Ramos (cell line): ENCODE results near the gene RBM20.

Source experiments
- in situ Hi-C: fragments of 300-500 bp; cut with MboI; formaldehyde crosslinking; loops from one replicate; pipeline ENCODE4 v1.14.3; 2022; ENCODE audit warnings: low sequenced_read_pairs; ENCODE audit not compliant: unreplicated experiment

The RBM20 gene

DNA sequence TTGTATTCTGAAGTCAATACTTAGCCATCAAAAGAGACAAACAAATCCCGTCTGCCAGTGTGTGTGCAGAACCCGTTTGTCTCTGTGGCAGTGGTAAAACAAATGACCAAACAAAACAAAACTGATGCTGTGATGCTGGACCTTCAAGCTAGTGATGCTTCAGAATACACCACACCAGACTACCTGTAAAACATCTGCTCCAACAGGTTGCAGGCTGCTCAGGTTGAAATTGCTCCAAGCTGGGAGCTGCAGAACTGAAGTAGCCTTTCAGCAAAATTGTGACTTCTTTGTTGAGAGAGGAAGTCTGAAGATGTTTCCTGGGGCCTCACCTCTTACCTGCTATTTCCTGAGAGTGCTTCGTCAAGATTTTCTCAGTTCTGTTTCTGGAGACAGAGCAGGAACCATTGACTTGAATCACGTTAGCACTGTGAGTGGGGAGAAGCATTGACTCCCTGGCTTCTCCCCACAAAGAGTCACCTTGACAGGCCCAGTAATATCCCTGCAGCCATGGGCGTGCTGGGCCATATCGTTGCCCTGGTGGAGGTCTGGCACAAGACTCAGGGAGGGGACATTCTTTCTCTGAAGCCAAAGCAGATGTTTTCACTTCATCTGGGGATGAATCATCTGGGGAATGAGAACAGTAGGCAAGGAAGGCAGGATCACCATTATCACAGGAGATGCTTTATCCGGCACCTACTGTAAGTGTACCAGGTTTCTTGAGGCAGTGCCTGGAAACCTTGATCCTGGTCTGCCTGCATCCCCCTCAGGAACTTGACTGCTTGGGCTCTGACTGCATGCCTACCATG is 80.2 kb downstream of the RBM20 start:
- in situ Hi-C loops: no loop called here

DNA sequence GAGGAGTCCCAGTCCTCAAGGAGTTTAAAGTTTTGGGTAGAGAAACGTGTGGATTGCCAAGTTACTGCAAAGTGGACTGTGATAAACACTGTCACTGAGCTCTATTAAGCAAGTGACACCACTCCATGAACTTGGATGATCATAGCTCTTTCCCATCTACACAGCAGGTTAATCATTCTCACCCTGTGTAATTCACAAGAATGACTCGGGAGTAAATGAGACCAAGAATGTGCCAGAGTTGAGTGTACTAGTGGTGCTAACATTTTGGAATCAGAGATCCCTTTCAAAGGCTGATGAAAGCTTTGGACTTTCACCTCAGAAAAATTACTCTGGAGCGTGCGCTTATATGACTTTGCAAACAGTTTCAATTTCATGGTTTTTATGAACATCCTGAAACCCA is 80.8 kb downstream of the RBM20 start:
- in situ Hi-C loops: loop anchor here (25.0 kb wide), 1 partner anchor 162 kb away; no protein-coding TSS in a partner anchor

DNA sequence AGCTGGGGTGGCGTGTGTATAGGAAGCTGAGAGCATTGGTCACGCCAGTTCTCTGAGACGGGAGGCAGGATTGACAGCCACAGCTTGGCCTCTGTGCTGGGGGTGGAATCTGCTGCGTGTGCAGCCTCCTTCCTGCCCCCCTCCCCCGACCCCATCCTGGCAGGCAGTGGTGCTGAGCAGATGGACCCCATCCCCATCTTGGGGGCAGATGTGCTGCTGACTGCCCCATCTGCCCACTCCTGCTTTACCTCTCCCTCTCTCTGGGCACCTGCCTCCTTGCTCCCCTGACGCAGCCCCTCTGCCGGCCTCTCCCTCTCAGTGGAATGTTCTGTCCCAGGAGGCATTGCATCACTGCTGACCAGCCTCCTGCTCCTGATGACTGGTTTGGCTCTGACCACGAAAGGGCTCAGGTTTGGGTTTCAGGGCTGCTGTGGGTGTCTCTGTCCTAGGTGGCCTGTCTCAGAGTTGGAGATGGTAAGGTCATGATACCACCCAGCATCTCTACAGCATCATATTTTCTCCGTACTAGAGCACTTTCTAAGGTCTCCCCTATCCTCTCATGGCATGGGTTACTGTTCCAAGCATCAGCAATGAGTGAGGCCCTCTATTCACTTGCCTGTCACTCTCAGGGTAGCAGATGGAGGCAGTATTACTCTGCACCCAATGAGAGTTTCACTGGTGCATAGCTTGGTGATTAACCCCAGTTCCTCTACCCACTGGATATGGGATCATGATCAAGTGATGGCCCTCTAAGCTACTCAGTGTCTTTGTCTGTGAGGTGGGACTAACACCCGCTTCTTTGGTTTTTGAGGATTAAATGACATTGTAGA is 81.9 kb downstream of the RBM20 start:
- in situ Hi-C loops: loop anchor here (25.0 kb wide), 1 partner anchor 161 kb away; no protein-coding TSS in a partner anchor

GRCh38 chr10:110727785-110728184 is 83.6 kb downstream of the RBM20 start:
- in situ Hi-C loops: loop anchor here (25.0 kb wide), 1 partner anchor 160 kb away; no protein-coding TSS in a partner anchor

GRCh38 chr10:110730345-110731050 is 86.4 kb downstream of the RBM20 start:
- in situ Hi-C loops: loop anchor here (25.0 kb wide), 1 partner anchor 157 kb away; no protein-coding TSS in a partner anchor

DNA sequence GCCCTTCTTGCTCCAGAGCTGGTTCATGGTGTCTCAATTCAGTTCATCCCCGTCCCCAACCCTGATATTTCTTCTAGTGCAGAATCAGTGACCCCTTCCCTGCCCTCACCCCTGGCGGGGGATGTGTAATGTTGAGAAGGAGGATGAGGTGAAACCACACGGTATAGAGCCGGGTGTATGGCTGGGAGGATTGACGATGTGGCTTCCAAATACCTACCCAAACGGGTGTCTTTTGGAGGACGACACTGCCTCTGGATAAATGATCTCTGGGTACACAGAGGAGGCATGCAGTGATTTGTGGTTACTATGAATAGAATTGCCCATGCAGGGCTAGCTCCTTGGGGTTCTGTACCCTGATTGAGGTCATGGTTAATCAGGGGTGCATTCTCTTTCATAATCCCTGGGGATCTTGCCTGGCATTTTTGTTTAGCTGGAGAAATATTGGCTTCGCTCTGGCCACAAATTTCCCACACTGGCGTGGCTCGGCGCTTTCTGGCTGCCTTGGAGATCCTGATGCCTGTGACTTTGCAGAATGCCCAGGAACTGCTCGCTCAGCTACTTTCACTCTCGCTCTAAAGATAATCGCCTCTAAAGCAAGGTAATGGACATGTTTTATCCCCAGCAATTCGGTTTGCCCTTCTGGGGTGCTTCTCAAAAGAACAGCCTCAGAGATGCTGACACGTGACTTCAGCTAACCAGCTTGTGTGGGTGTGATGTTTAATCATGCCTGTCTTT is 89.2 kb downstream of the RBM20 start:
- in situ Hi-C loops: loop anchor here (25.0 kb wide), 1 partner anchor 154 kb away; no protein-coding TSS in a partner anchor

GRCh38 chr10:110735620-110736027 is 91.5 kb downstream of the RBM20 start:
- in situ Hi-C loops: loop anchor here (25.0 kb wide), 1 partner anchor 152 kb away; no protein-coding TSS in a partner anchor

DNA sequence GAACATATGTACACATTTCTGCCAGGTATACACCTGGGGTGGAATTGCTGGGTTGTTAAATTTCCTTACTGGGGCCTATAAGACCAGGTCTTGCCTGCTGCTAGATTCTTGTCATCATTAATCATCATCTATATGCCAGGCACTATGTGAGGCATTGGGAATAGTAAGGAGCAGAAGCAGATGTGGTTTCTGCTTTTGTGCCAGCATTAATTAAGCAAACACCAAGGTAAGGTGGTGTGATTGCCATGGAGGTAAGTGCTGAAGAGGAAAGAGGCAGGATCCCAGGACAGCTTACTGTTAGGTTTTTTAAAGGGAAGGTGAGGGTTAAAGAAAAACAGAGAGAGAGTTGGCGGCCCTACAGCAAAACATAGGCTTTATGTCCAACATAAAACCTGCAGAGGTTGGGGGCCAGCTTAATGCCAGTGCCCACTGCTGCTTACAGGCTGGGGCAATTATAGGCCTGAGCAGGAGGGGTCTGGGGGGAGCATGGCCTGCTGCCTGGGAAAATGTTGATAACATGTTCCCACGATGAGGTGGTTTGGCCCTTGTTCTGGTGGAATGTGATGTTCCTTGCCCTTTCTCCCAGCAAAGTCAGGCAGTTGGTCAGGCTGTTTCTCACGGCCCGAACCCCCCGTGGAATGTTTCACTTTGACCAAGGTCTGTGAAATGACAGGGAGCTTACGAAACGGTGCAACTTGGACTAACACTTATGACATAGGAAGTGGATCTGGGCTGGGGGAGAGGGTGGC is 93.9 kb downstream of the RBM20 start:
- in situ Hi-C loops: loop anchor here (25.0 kb wide), 1 partner anchor 149 kb away; no protein-coding TSS in a partner anchor

DNA sequence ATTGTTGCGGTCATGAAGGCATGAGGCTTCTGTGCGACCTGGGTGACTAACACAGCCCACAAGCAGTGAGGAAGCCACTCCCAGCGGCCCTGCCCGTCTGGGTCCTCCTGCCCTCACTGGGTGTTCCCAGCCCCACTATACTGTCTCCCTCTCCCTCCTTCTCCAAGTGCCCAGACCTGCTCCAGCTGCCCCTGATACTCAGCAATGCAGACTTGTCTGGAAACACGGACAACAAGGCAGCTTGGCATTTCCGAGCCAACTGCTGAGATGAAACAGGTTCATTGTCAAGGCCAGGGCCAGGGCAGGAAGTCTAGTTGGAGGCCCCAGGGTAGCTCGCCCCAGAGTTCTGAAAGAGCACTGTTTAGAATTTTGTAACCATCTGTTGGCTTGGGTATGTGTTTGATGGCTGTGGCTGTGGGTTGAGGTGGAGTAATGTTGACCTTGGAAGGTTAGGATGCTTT is 95.7 kb downstream of the RBM20 start:
- in situ Hi-C loops: loop anchor here (25.0 kb wide), 1 partner anchor 147 kb away; no protein-coding TSS in a partner anchor

DNA sequence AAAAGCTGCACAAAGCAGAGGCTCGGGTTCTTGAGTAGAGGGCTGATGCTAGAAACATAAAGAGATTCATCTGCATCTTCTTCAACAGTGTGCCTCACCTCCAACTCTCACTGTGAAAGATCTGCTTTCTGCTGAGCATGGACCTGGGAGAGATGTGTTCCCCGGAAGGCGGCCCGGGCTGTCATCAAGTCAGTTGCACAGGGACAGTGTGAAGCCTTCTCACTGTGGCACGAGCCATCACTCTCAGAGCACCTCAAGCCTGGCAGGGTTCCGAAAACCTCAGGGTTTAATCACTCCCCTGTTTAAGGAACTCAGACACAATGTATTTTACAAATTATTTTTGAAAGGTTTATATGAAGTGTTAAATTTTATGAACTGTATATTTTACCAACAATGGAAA is 98.7 kb downstream of the RBM20 start:
- in situ Hi-C loops: loop anchor here (25.0 kb wide), 1 partner anchor 144 kb away; no protein-coding TSS in a partner anchor

DNA sequence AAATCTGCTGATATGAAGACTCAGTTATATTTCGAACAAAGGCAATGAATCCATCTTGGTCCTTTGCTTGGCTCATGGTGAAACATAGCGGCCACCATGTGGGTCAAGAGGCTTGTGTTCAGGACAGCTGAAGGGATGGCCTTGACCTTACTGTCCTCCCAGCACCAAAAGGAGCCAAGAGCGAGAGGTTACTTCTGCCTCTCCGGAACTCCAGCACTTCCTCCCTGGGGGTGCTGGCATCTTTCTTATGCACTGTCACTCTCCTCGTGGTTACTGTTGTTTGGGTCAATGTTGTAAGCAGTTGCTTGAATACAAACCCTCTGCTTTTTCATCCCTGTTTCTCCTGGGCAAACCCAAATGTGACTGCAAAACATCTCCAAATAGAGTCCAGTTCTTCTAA is 100.6 kb downstream of the RBM20 start:
- in situ Hi-C loops: loop anchor here (25.0 kb wide), 1 partner anchor 143 kb away; no protein-coding TSS in a partner anchor

DNA sequence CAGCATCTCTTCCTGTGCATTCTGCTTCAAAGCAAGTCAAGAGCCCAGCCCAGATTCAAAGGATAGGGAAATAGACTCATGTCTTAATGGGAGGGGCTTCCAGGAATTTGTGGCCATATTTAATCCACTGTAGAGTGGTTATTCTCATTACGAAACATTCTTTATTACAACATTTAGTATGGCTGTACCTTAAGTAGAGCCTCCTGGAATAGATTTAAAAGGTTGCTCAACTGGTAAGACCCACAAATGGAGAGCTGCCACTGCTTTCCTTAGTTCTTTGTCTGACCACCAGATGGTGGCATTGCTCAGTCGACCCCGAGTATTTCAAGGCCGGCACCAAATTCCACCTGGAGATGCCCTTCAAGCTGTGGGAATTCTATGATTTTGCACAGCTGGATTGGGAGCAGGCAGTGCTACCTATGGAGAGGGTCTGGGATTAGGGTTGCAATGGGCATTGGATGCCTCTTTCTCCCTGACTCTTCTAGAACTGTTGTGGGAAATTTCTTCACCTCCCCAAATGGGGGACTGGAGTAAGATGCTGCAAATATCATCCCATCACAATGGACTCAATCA is 102.2 kb downstream of the RBM20 start:
- in situ Hi-C loops: loop anchor here (25.0 kb wide), 1 partner anchor 141 kb away; no protein-coding TSS in a partner anchor

DNA sequence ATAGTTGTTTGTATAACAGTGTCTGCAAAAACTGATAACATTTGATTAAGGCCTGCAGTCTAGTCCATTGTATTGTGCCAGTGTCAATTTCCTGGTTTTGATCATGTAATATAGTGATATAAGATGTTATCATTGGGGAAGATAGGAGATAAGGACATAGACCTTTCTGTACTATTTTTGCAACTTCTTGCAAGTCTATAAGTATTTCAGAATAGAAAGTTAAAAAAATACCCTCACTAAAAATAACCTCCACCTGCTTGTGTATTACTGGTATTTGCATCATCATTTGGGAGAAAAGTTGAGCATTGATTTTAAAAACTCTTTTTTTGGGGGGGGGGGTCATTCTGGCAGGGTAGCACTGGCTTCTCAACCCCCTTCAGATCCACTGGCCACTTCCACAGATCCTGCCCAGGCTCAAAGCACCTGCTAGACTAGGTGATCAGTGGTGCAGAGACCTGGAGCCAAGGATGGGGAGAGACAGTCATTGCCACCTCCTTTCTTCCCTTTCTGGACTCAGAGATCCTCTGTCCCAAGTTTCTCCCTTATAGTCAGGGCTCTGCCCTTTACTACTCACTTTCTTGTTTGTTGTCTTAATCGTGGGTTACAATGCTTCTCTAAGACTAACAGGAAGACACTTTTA is 103.0 kb downstream of the RBM20 start:
- in situ Hi-C loops: loop anchor here (25.0 kb wide), 1 partner anchor 140 kb away; no protein-coding TSS in a partner anchor

DNA sequence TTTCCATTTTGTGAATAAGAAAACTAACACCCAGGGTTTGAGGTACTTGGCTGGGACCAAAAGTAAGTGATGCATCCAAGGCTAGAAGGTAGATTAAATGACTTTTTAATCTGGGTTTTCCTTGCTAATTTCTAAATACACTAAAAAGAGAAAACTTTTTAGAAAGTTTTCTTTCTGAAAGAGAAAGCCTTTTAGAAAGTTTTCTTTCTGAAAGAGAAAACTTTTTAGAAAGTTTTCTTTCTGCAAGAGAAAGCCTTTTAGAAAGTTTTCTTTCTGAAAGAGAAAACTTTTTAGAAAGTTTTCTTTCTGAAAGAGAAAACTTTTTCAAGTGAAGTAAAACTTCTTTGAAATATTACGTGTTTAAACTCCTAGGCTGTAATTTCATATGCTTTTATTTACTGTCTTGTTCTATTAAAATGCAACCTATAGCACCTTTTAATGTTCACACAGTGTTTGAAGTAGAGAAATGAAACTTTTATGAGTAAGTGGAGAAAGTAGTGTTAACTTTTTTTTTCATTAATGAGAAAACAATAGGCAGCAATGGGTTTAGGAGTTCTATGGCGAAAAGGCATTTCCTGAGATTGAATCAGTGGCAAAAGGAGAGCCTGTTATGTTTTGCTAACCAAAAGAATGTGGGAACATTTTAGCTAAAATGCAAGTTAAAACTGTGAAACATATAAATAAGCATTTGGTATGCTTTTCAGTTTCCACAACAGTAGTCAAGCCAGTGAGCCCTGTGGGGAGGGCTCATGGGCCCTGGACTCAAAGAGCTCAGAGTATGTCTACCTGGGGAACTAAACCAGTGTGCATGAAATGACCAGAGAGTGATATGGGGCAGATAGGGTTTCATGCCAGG is 103.7 kb downstream of the RBM20 start:
- in situ Hi-C loops: loop anchor here (25.0 kb wide), 1 partner anchor 139 kb away; no protein-coding TSS in a partner anchor

DNA sequence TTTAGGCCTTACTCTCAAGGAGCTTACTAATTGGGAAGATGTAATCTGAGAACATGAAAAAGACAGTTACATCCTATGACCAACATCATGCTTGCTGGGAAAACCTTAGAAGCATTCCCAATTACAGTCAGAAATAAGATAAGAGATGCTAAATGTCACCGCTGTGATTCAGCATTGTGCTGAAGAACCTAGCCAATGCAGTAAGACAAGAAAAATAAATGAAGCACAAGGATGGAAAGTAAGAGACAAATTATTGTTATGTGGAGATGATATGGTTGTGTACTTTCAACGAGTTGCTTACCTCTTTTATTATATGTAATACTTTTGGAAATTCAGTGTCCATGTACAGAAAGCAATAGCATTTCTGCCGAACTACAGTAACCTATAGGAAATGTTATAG is 104.8 kb downstream of the RBM20 start:
- in situ Hi-C loops: loop anchor here (25.0 kb wide), 1 partner anchor 138 kb away; no protein-coding TSS in a partner anchor

GRCh38 chr10:110750931-110751330 is 106.8 kb downstream of the RBM20 start:
- in situ Hi-C loops: no loop called here

DNA sequence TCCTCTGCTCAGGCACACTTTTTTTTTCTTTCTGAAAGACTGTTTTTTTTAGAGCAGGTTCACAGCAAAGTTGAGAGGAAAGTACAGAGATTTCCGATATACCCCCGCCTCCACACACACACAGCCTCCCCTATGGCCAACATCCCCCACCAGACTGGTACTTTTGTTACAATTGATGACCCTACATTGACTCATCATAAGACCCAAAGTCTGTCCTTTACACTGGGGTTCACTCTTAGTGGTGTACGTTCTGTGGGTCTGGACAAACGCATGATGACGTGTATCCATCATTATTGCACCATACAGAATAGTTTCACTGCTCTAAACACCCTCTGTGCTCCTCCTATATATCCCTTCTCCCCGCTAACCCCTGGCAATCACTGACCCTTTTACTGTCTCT is 107.7 kb downstream of the RBM20 start:
- in situ Hi-C loops: no loop called here
